IPS DF 6.9 (cell line): ENCODE results near the gene FRMD5.
A peak's percentile ranks its signal among the peaks of the same experiment; 100 is the strongest.

Source experiments
- DNase-seq: peaks from one replicate; pipeline ENCODE4 v3.0.0-alpha.2; 2013; ENCODE audit warnings: low read depth, low spot score
- H3K27ac ChIP-seq: one replicate; pipeline ENCODE4 v1.5.1; 2013; ENCODE audit warnings: low read length, control low read depth
- H3K27me3 ChIP-seq: 2 replicates; pipeline ENCODE4 v1.6.1; 2013; ENCODE audit warnings: mild to moderate bottlenecking, low read length; ENCODE audit not compliant: control insufficient read depth, insufficient read depth
- H3K36me3 ChIP-seq: 2 replicates; pipeline ENCODE4 v1.6.1; 2013; ENCODE audit warnings: low read length; ENCODE audit not compliant: control insufficient read depth, insufficient read depth
- H3K4me1 ChIP-seq: 2 replicates; pipeline ENCODE4 v1.6.1; 2013; ENCODE audit warnings: low read length; ENCODE audit not compliant: control insufficient read depth, insufficient read depth
- H3K4me3 ChIP-seq: 2 replicates; pipeline ENCODE4 v1.5.1; 2013; ENCODE audit warnings: mild to moderate bottlenecking, low read length
- H3K9me3 ChIP-seq: 2 replicates; pipeline ENCODE4 v1.6.1; 2013; ENCODE audit warnings: low read length, inconsistent platforms; ENCODE audit not compliant: control insufficient read depth, insufficient read depth
- WGBS: extraction: QIAGEN DNeasy Blood & Tissue Kit; methylation state at CpG from one replicate; pipeline ENCODE4 v1.1.7; 2013; ENCODE audit warnings: mixed read lengths, missing lambda C conversion rate; ENCODE audit not compliant: insufficient read length, insufficient coverage; 5-methylcytosine and 5-hydroxymethylcytosine counted together

The FRMD5 gene

DNA sequence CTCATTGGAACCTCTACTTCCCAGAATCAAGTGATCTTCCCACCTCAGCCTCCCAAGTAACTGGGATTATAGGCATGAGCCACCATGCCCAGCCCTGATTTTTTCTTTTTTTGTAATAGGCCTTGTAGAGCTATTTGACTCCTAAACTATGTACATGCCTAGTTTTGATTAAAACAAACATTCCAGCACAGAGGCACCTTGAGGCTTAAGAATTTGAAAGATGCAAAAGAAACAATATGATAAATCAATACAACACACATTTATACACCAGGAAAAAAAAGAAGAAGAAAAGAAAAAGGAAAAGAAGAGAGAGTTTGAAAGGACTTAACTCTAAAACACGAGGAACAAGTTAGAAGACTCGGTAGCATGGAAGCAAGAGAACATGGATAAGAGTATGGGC is 13.9 kb upstream of the FRMD5 start:
- H3K27me3 ChIP-seq = no peaks in the 10 kb centered on the region
- no peak overlapping the region for H3K27ac ChIP-seq
- no peaks in the 10 kb centered on the region for H3K9me3 ChIP-seq
- no CpG with 5 or more reads among the region's 2 CpGs for WGBS
- no peaks in the 10 kb centered on the region for H3K4me1 ChIP-seq
- DNase-seq = no peak
- no peaks in the 10 kb centered on the region for H3K36me3 ChIP-seq
- H3K4me3 ChIP-seq = no peak overlapping the region

- no peaks in the 10 kb centered on the region for H3K36me3 ChIP-seq
- H3K9me3 ChIP-seq = no peaks in the 10 kb centered on the region
- DNase-seq = no peak
- no CpG with 5 or more reads among the region's 2 CpGs for WGBS
- H3K4me3 ChIP-seq = no peak overlapping the region
- H3K4me1 ChIP-seq = no peaks in the 10 kb centered on the region
- H3K27ac ChIP-seq = no peak overlapping the region
- H3K27me3 ChIP-seq = no peaks in the 10 kb centered on the region
Measured at GRCh38 chr15:44207643-44208042, 12.6 kb upstream of the FRMD5 start.

DNA sequence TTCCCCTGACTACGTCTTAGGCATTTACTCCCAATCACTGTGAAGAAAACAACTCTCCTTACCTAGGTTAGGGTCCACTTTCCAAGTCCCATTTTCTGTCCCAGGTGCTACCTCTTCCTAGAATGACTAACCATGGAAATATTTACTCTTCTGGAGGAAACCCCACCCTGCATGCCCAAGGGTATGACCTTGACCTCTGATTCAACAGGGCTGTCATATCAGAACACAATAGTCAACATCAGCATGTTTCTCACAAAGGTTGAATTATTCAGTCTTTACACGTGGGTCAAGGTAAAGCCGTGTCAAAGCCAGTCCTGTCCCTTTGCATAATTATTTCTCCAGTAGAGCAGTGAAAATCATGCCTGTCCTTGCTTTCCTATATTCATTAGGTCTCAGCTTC is 4.3 kb upstream of the FRMD5 start:
- no CpG with 5 or more reads among the region's 3 CpGs for WGBS
- no peak overlapping the region for H3K27ac ChIP-seq

GRCh38 chr15:44194323-44195150 is 534 bp downstream of the FRMD5 start:
- Histone ChIP-seq H3K4me1 (no peaks in the 10 kb centered on the region), H3K4me3 (peak overlapping the region; percentile 83), H3K36me3 (no peaks in the 10 kb centered on the region), H3K9me3 (no peaks in the 10 kb centered on the region), H3K27me3 (no peaks in the 10 kb centered on the region), H3K27ac (no peak overlapping the region)
- DNase-seq = no peak
- no CpG with 5 or more reads among the region's 74 CpGs for WGBS

More for the DNA sequence above, 4.3 kb upstream of the FRMD5 start:
- no peaks in the 10 kb centered on the region for H3K36me3 ChIP-seq
- H3K4me1 ChIP-seq = no peaks in the 10 kb centered on the region
- H3K27me3 ChIP-seq = no peaks in the 10 kb centered on the region
- H3K9me3 ChIP-seq = no peaks in the 10 kb centered on the region
- no peak overlapping the region for H3K4me3 ChIP-seq
- DNase-seq = no peak

DNA sequence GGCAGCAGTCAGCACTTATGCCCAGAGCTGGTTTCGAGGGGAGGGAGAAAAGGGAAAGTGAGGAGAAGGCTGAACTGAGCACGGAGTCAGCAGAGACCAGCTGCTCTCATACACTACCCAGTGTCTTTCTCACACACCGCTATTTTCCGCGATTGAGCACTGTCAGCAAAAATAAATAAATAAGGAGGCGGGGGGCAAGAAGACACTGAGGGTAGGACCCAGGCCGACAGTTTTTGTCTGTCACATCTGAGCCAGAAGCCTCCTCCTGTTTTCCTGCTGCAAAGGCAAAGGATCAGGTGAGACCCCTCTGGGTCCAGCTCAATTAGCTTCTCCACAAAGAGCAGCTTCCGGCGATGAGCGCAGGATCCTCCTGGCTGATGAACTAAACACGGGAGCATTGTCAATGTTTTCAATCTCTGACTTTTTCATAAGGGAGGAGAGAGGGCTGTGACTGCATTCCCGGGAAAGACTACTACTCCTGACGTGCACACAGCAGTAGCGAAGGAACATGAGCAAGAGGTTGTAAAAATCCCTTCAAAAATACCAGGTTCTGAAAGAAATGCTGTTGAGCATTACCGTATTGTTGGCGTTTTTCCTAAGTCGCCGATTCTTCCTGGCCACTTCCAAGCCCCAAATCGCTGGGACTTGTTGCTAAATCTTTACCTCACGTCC is 1.3 kb downstream of the FRMD5 start:
- Histone ChIP-seq H3K9me3 (no peaks in the 10 kb centered on the region), H3K27me3 (no peaks in the 10 kb centered on the region), H3K27ac (no peak overlapping the region), H3K36me3 (no peaks in the 10 kb centered on the region), H3K4me1 (0 out of 2 replicates have a peak, but pooled peaks cover under 1% of the 10 kb centered on the region), H3K4me3 (peak overlapping the region; percentile 83; the same call in 1 of the 2 replicates)
- WGBS = no CpG with 5 or more reads among the region's 20 CpGs
- no peak for DNase-seq

DNA sequence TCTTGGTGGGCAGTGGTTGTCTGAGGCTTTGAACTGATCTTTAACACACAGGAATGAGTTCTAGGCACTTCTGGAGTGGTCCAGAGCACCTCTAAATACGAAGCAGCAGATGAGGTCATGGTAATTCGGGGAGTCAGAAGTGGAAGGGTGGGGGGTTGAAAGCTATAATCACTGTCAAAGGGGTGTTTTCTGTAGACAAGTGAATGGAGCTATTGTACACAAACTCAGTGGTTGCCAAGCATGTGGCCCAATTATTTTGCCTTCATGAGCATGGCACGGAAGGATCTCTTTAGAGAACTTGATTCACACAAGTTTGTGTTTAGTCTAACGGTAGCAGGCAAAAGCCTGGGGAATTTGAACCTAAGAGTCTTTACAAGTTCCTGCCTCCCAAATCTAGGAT is 6.3 kb downstream of the FRMD5 start:
- Histone ChIP-seq H3K27me3 (no peaks in the 10 kb centered on the region), H3K4me1 (0 out of 2 replicates have a peak, but pooled peaks cover 2% of the 10 kb centered on the region), H3K36me3 (no peaks in the 10 kb centered on the region), H3K27ac (no peak overlapping the region), H3K4me3 (no peak overlapping the region), H3K9me3 (no peaks in the 10 kb centered on the region)
- WGBS = no CpG with 5 or more reads among the region's 4 CpGs
- DNase-seq = no peak

DNA sequence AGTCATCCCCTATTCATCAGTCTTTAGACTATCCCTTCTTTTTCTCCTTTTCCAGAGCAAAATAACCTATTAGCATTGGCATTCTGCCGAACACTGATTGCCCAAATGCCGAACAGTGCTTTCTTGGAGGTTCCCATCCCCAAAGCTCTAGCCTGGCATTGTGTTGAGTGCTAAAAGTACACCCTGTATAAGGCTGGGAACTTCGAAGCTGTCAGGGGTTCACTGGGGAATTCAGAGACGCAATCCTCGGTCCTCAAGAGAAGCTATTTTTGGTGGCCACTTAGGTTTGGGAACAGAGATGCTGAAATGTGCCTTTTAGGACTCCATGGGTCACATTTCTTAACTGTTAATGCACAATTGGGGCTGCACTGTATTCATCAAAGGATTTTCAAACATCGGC is 8.4 kb downstream of the FRMD5 start:
- Histone ChIP-seq H3K27me3 (no peaks in the 10 kb centered on the region), H3K4me3 (no peak overlapping the region), H3K4me1 (0 out of 2 replicates have a peak, but pooled peaks cover 2% of the 10 kb centered on the region), H3K27ac (no peak overlapping the region), H3K36me3 (no peaks in the 10 kb centered on the region), H3K9me3 (no peaks in the 10 kb centered on the region)
- no CpG with 5 or more reads among the region's 6 CpGs for WGBS
- DNase-seq = no peak

DNA sequence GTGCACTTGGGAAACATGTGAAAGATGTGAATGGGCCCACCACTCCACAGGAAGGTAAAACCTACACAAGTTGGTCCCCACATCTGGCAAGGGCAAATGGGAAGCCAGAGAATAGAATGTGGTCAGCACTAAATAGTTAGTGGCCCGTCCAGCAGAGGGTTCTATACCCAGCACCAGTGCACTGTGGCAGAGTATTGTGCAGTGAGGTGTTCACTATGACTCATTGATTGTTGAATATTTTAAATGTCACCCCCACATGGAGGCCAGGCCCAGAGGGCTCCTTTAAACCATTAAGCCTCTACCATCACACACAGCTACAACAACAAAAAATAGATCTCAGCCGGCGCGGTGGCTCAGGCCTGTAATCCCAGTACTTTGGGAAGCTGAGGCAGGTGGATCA is 11.7 kb downstream of the FRMD5 start:
- Histone ChIP-seq H3K27me3 (no peaks in the 10 kb centered on the region), H3K27ac (no peak overlapping the region), H3K9me3 (no peaks in the 10 kb centered on the region), H3K4me3 (no peak overlapping the region), H3K36me3 (no peaks in the 10 kb centered on the region), H3K4me1 (no peaks in the 10 kb centered on the region)
- no CpG with 5 or more reads among the region's 4 CpGs for WGBS
- no peak for DNase-seq

GRCh38 chr15:44181410-44181809 is 13.7 kb downstream of the FRMD5 start:
- no peak overlapping the region for H3K4me3 ChIP-seq
- no peak for DNase-seq
- no peaks in the 10 kb centered on the region for H3K4me1 ChIP-seq
- H3K27ac ChIP-seq = no peak overlapping the region
- no peaks in the 10 kb centered on the region for H3K27me3 ChIP-seq
- no peaks in the 10 kb centered on the region for H3K36me3 ChIP-seq
- no peaks in the 10 kb centered on the region for H3K9me3 ChIP-seq
- WGBS = no CpG with 5 or more reads among the region's 2 CpGs

GRCh38 chr15:44177139-44177538 is 17.9 kb downstream of the FRMD5 start:
- no CpG with 5 or more reads among the region's 1 CpG for WGBS
- no peak overlapping the region for H3K27ac ChIP-seq

More at GRCh38 chr15:44177139-44177538, 17.9 kb downstream of the FRMD5 start:
- H3K4me3 ChIP-seq = no peak overlapping the region
- H3K4me1 ChIP-seq = no peaks in the 10 kb centered on the region
- H3K27me3 ChIP-seq = no peaks in the 10 kb centered on the region
- DNase-seq = no peak
- no peaks in the 10 kb centered on the region for H3K9me3 ChIP-seq
- no peaks in the 10 kb centered on the region for H3K36me3 ChIP-seq
